ENCODE data around the gene CEP250.
A peak's percentile ranks its signal among the peaks of the same experiment; 100 is the strongest.

CEP250 gene

DNA sequence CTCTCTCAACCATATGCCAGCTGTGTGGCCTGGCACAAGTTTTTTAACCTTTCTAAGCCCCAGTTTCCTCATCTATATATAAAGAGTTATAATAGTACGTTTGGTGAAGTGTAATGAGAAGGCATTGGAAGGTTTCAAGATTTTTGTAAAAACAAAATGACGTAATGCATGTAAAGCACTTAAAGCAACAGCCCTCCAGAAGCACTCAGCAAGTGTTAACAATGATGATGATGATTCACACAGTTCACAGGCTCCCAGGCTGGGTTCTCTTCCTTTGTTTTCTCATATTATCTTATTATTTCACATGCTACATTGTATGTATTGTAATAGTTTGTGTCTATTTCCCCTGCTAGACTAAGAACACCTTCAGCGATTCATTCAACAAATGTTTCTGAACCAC is 6.2 kb downstream of the CEP250 start:
- Histone ChIP-seq H3K36me3 (ENCODE audit: insufficient read depth, low read length) (peaks cover 18% of the 10 kb centered on the region; the same call in 1 of the 2 replicates), H3K9ac (ENCODE audit: low read depth, low read length, poor library complexity, severe bottlenecking) (no peak overlapping the region), H3K4me2 (ENCODE audit: low read depth, low read length, poor library complexity, severe bottlenecking) (no peak overlapping the region), H3F3A (ENCODE audit: low read depth) (no peaks in the 10 kb centered on the region; the same call in 1 of the 2 replicates), H3K4me1 (ENCODE audit: insufficient read depth, low read length, poor library complexity, severe bottlenecking) (peaks cover 20% of the 10 kb centered on the region), H2AFZ (ENCODE audit: low read length) (no peak overlapping the region), H3K9me3 (ENCODE audit: insufficient read depth, low read depth, low read length) (no peaks in the 10 kb centered on the region), H4K20me1 (ENCODE audit: insufficient read depth, low read length, poor library complexity, severe bottlenecking) (peaks cover under 1% of the 10 kb centered on the region), H3K27me3 (ENCODE audit: insufficient read depth, low read length, poor library complexity, severe bottlenecking) (no peaks in the 10 kb centered on the region), H3K4me3 (ENCODE audit: low read length, poor library complexity, severe bottlenecking) (no peak overlapping the region), H3K79me2 (ENCODE audit: insufficient read depth, low read length) (peaks cover 12% of the 10 kb centered on the region), H3K9me2 (replicated peaks; ENCODE audit: low read depth, low read length) (no peaks in the 10 kb centered on the region)
- no peak for TF ChIP-seq EZH2phosphoT487 (IDR thresholded peaks at IDR 0.05; ENCODE audit: borderline replicate concordance)
- TF ChIP-seq, protein P1, sequence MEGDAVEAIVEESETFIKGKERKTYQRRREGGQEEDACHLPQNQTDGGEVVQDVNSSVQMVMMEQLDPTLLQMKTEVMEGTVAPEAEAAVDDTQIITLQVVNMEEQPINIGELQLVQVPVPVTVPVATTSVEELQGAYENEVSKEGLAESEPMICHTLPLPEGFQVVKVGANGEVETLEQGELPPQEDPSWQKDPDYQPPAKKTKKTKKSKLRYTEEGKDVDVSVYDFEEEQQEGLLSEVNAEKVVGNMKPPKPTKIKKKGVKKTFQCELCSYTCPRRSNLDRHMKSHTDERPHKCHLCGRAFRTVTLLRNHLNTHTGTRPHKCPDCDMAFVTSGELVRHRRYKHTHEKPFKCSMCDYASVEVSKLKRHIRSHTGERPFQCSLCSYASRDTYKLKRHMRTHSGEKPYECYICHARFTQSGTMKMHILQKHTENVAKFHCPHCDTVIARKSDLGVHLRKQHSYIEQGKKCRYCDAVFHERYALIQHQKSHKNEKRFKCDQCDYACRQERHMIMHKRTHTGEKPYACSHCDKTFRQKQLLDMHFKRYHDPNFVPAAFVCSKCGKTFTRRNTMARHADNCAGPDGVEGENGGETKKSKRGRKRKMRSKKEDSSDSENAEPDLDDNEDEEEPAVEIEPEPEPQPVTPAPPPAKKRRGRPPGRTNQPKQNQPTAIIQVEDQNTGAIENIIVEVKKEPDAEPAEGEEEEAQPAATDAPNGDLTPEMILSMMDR (conservative IDR thresholded peaks at IDR 0.05; ENCODE audit: low read length): no peak

GRCh38 chr20:35462351-35462750 is 7.0 kb downstream of the CEP250 start:
- H3K9me2 ChIP-seq (replicated peaks; ENCODE audit: low read depth, low read length): no peaks in the 10 kb centered on the region
- no peaks in the 10 kb centered on the region; the same call in 1 of the 2 replicates for H3F3A ChIP-seq (ENCODE audit: low read depth)
- H3K4me1 ChIP-seq (ENCODE audit: insufficient read depth, low read length, poor library complexity, severe bottlenecking): peaks cover 13% of the 10 kb centered on the region
- no peak overlapping the region for H3K9ac ChIP-seq (ENCODE audit: low read depth, low read length, poor library complexity, severe bottlenecking)
- no peaks in the 10 kb centered on the region for H3K9me3 ChIP-seq (ENCODE audit: insufficient read depth, low read depth, low read length)
- H3K27me3 ChIP-seq (ENCODE audit: insufficient read depth, low read length, poor library complexity, severe bottlenecking): no peaks in the 10 kb centered on the region
- no peak overlapping the region for H3K4me2 ChIP-seq (ENCODE audit: low read depth, low read length, poor library complexity, severe bottlenecking)
- H3K36me3 ChIP-seq (ENCODE audit: insufficient read depth, low read length): peaks cover 22% of the 10 kb centered on the region; the same call in 1 of the 2 replicates
- H3K79me2 ChIP-seq (ENCODE audit: insufficient read depth, low read length): peaks cover 4% of the 10 kb centered on the region; the same call in 1 of the 2 replicates
- TF ChIP-seq, protein P1 (conservative IDR thresholded peaks at IDR 0.05; ENCODE audit: low read length): no peak
- no peak for TF ChIP-seq EZH2phosphoT487 (IDR thresholded peaks at IDR 0.05; ENCODE audit: borderline replicate concordance)
- no peaks in the 10 kb centered on the region for H4K20me1 ChIP-seq (ENCODE audit: insufficient read depth, low read length, poor library complexity, severe bottlenecking)
- no peak overlapping the region for H3K4me3 ChIP-seq (ENCODE audit: low read length, poor library complexity, severe bottlenecking)
- no peak overlapping the region for H2AFZ ChIP-seq (ENCODE audit: low read length)

GRCh38 chr20:35463455-35464300 is 8.3 kb downstream of the CEP250 start:
- Histone ChIP-seq H3K36me3 (ENCODE audit: insufficient read depth, low read length) (peaks cover 26% of the 10 kb centered on the region; the same call in 1 of the 2 replicates), H3K4me2 (ENCODE audit: low read depth, low read length, poor library complexity, severe bottlenecking) (no peak overlapping the region), H4K20me1 (ENCODE audit: insufficient read depth, low read length, poor library complexity, severe bottlenecking) (no peaks in the 10 kb centered on the region), H3K4me1 (ENCODE audit: insufficient read depth, low read length, poor library complexity, severe bottlenecking) (peaks cover 4% of the 10 kb centered on the region), H3K9ac (ENCODE audit: low read depth, low read length, poor library complexity, severe bottlenecking) (no peak overlapping the region), H3K4me3 (ENCODE audit: low read length, poor library complexity, severe bottlenecking) (no peak overlapping the region), H3K9me3 (ENCODE audit: insufficient read depth, low read depth, low read length) (no peaks in the 10 kb centered on the region), H2AFZ (ENCODE audit: low read length) (no peak overlapping the region), H3K27me3 (ENCODE audit: insufficient read depth, low read length, poor library complexity, severe bottlenecking) (no peaks in the 10 kb centered on the region), H3K79me2 (ENCODE audit: insufficient read depth, low read length) (no peaks in the 10 kb centered on the region), H3F3A (ENCODE audit: low read depth) (no peaks in the 10 kb centered on the region), H3K9me2 (replicated peaks; ENCODE audit: low read depth, low read length) (no peaks in the 10 kb centered on the region)
- no peak for TF ChIP-seq EZH2phosphoT487 (IDR thresholded peaks at IDR 0.05; ENCODE audit: borderline replicate concordance)
- TF ChIP-seq, protein P1 (conservative IDR thresholded peaks at IDR 0.05; ENCODE audit: low read length): peak; percentile 86

Measured in Loucy (cell line).